GM21423 (cell line): ENCODE results near the gene SLC4A2.
A peak's percentile ranks its signal among the peaks of the same experiment; 100 is the strongest.

Experiments
- ATAC-seq: cut with Tn5 transposase; IDR thresholded peaks from one replicate; pipeline ENCODE4 v1.9.1; 2021; ENCODE audit warnings: mild to moderate bottlenecking, moderate library complexity; ENCODE audit not compliant: unreplicated experiment

Gene SLC4A2

GRCh38 chr7:151114151-151115090 lies 55.0 kb downstream of the SLC4A2 start:
- no peak for ATAC-seq

- ATAC-seq, result no peak
Observed at GRCh38 chr7:151115121-151115835, 55.9 kb downstream of the SLC4A2 start.

- ATAC-seq, result no peak
Observed at GRCh38 chr7:151115836-151116418, 56.5 kb downstream of the SLC4A2 start.

GRCh38 chr7:151116603-151117440 lies 57.4 kb downstream of the SLC4A2 start:
- ATAC-seq, result no peak

GRCh38 chr7:151117565-151117964 lies 58.2 kb downstream of the SLC4A2 start:
- ATAC-seq, result no peak

- ATAC-seq, result no peak
Observed at GRCh38 chr7:151118108-151119054, 59.0 kb downstream of the SLC4A2 start.

- no peak for ATAC-seq
Observed at GRCh38 chr7:151119055-151119415, 59.6 kb downstream of the SLC4A2 start.

GRCh38 chr7:151119902-151120301 lies 60.5 kb downstream of the SLC4A2 start:
- no peak for ATAC-seq

- no peak for ATAC-seq
Observed at GRCh38 chr7:151120896-151121295, 61.5 kb downstream of the SLC4A2 start.

- no peak for ATAC-seq
Observed at GRCh38 chr7:151121380-151122170, 62.2 kb downstream of the SLC4A2 start.

GRCh38 chr7:151122276-151122675 lies 62.9 kb downstream of the SLC4A2 start:
- ATAC-seq, result no peak

GRCh38 chr7:151122796-151123157 lies 63.4 kb downstream of the SLC4A2 start:
- no peak for ATAC-seq

- no peak for ATAC-seq
Observed at GRCh38 chr7:151123158-151123821, 63.9 kb downstream of the SLC4A2 start.

GRCh38 chr7:151123822-151124464 lies 64.6 kb downstream of the SLC4A2 start:
- peak; percentile 72 for ATAC-seq

GRCh38 chr7:151124481-151124880 lies 65.1 kb downstream of the SLC4A2 start:
- no peak for ATAC-seq

GRCh38 chr7:151124899-151125399 lies 65.6 kb downstream of the SLC4A2 start:
- ATAC-seq, result no peak

GRCh38 chr7:151125470-151125845 lies 66.1 kb downstream of the SLC4A2 start:
- no peak for ATAC-seq
